HUES64 (cell line): ENCODE data around the gene HOXC9.

Experiments used
- H3K27ac ChIP-seq: 2 replicates; pipeline ENCODE4 v1.7.0; 2013; ENCODE audit warnings: low read depth, low read length, inconsistent platforms
- H3K27me3 ChIP-seq: 2 replicates; pipeline ENCODE4 v1.6.1; 2013; ENCODE audit warnings: mild to moderate bottlenecking, low read length; ENCODE audit not compliant: insufficient read depth
- H3K36me3 ChIP-seq: 2 replicates; pipeline ENCODE4 v1.6.1; 2013; ENCODE audit warnings: mild to moderate bottlenecking, low read length; ENCODE audit not compliant: insufficient read depth
- H3K4me1 ChIP-seq: 2 replicates; pipeline ENCODE4 v1.6.1; 2013; ENCODE audit warnings: mild to moderate bottlenecking, low read length, moderate library complexity; ENCODE audit not compliant: insufficient read depth
- H3K4me3 ChIP-seq: 2 replicates; pipeline ENCODE4 v1.5.1; 2013; ENCODE audit warnings: mild to moderate bottlenecking, low read length, moderate library complexity
- H3K9ac ChIP-seq: 2 replicates; pipeline ENCODE4 v1.6.1; 2013; ENCODE audit warnings: mild to moderate bottlenecking, low read depth, low read length
- H3K9me3 ChIP-seq: 2 replicates; pipeline ENCODE4 v1.6.1; 2013; ENCODE audit warnings: low read depth, low read length; ENCODE audit not compliant: insufficient read depth
- WGBS: fragments of 150-250, 120-280 bp; methylation state at CpG from one replicate; pipeline ENCODE4 v1.1.7; 2013; ENCODE audit warnings: missing lambda C conversion rate; 5-methylcytosine and 5-hydroxymethylcytosine counted together

HOXC9 gene

GRCh38 chr12:53994009-53994263, 6.0 kb upstream of the HOXC9 start:
- 15% methylated on average over 19 of the region's 19 CpGs for WGBS
- H3K27me3 ChIP-seq, result peaks cover 100% of the 10 kb centered on the region
- no peaks in the 10 kb centered on the region for H3K9me3 ChIP-seq
- no peaks in the 10 kb centered on the region for H3K36me3 ChIP-seq
- no peak overlapping the region for H3K27ac ChIP-seq
- H3K4me1 ChIP-seq, result no peaks in the 10 kb centered on the region
- H3K9ac ChIP-seq, result no peak overlapping the region
- H3K4me3 ChIP-seq, result no peak overlapping the region

- no peak overlapping the region for H3K9ac ChIP-seq
- no peak overlapping the region for H3K27ac ChIP-seq
- H3K27me3 ChIP-seq, result peaks cover 100% of the 10 kb centered on the region
- H3K4me3 ChIP-seq, result no peak overlapping the region
- WGBS, result 7% methylated on average over 59 of the region's 60 CpGs
- no peaks in the 10 kb centered on the region for H3K4me1 ChIP-seq
- no peaks in the 10 kb centered on the region for H3K9me3 ChIP-seq
- H3K36me3 ChIP-seq, result no peaks in the 10 kb centered on the region
Measured at GRCh38 chr12:53994264-53995001, 5.5 kb upstream of the HOXC9 start.

- WGBS, result 4% methylated on average over 17 of the region's 17 CpGs
- H3K27me3 ChIP-seq, result peaks cover 100% of the 10 kb centered on the region
- no peak overlapping the region for H3K27ac ChIP-seq
- H3K4me1 ChIP-seq, result peaks cover 2% of the 10 kb centered on the region; the same call in 1 of the 2 replicates
- H3K9me3 ChIP-seq, result no peaks in the 10 kb centered on the region
- no peaks in the 10 kb centered on the region for H3K36me3 ChIP-seq
- no peak overlapping the region for H3K9ac ChIP-seq
- H3K4me3 ChIP-seq, result no peak overlapping the region
Measured at GRCh38 chr12:53995002-53995377, 5.0 kb upstream of the HOXC9 start.

GRCh38 chr12:53995378-53996239, 4.4 kb upstream of the HOXC9 start:
- Histone ChIP-seq H3K4me3 (peak overlapping the region; percentile 33), H3K9ac (no peak overlapping the region), H3K27ac (no peak overlapping the region), H3K36me3 (no peaks in the 10 kb centered on the region), H3K9me3 (no peaks in the 10 kb centered on the region), H3K27me3 (peaks cover 100% of the 10 kb centered on the region), H3K4me1 (peaks cover 5% of the 10 kb centered on the region; the same call in 1 of the 2 replicates)
- 3% methylated on average over 48 of the region's 48 CpGs for WGBS

GRCh38 chr12:53996240-53997203, 3.4 kb upstream of the HOXC9 start:
- H3K4me1 ChIP-seq, result peaks cover 5% of the 10 kb centered on the region; the same call in 1 of the 2 replicates
- H3K27ac ChIP-seq, result no peak overlapping the region
- no peak overlapping the region for H3K9ac ChIP-seq
- peak overlapping the region; percentile 33; the same call in 1 of the 2 replicates for H3K4me3 ChIP-seq
- no peaks in the 10 kb centered on the region for H3K9me3 ChIP-seq
- H3K27me3 ChIP-seq, result peaks cover 100% of the 10 kb centered on the region
- no peaks in the 10 kb centered on the region for H3K36me3 ChIP-seq
- 22% methylated on average over 28 of the region's 29 CpGs for WGBS

GRCh38 chr12:53997204-53998109, 2.5 kb upstream of the HOXC9 start:
- Histone ChIP-seq H3K4me3 (no peak overlapping the region), H3K36me3 (no peaks in the 10 kb centered on the region), H3K9me3 (no peaks in the 10 kb centered on the region), H3K27ac (no peak overlapping the region), H3K27me3 (peaks cover 100% of the 10 kb centered on the region), H3K4me1 (peaks cover 5% of the 10 kb centered on the region; the same call in 1 of the 2 replicates), H3K9ac (no peak overlapping the region)
- 8% methylated on average over 35 of the region's 35 CpGs for WGBS

GRCh38 chr12:53998110-53998899, 1.7 kb upstream of the HOXC9 start:
- Histone ChIP-seq H3K4me1 (peaks cover 5% of the 10 kb centered on the region; the same call in 1 of the 2 replicates), H3K27me3 (peaks cover 100% of the 10 kb centered on the region), H3K36me3 (no peaks in the 10 kb centered on the region), H3K4me3 (no peak overlapping the region), H3K9ac (no peak overlapping the region), H3K27ac (no peak overlapping the region), H3K9me3 (no peaks in the 10 kb centered on the region)
- 21% methylated on average over 6 of the region's 11 CpGs for WGBS

- Histone ChIP-seq H3K4me1 (peaks cover 5% of the 10 kb centered on the region; the same call in 1 of the 2 replicates), H3K9me3 (no peaks in the 10 kb centered on the region), H3K9ac (no peak overlapping the region), H3K36me3 (no peaks in the 10 kb centered on the region), H3K4me3 (no peak overlapping the region), H3K27ac (no peak overlapping the region), H3K27me3 (peaks cover 100% of the 10 kb centered on the region)
- WGBS, result 39% methylated on average over 8 of the region's 13 CpGs
Measured at GRCh38 chr12:53998900-53999236, 1.1 kb upstream of the HOXC9 start.

- H3K4me3 ChIP-seq, result peak overlapping the region; percentile 32
- H3K27me3 ChIP-seq, result peaks cover 100% of the 10 kb centered on the region
- H3K9me3 ChIP-seq, result no peaks in the 10 kb centered on the region
- peaks cover 5% of the 10 kb centered on the region; the same call in 1 of the 2 replicates for H3K4me1 ChIP-seq
- no peaks in the 10 kb centered on the region for H3K36me3 ChIP-seq
- no peak overlapping the region for H3K27ac ChIP-seq
- no peak overlapping the region for H3K9ac ChIP-seq
- 9% methylated on average over 33 of the region's 35 CpGs for WGBS
Measured at GRCh38 chr12:53999559-54000115, 324 bp upstream of the HOXC9 start.
